ENCODE measurements around the gene UFD1. TPM values are rescaled to one million over a fixed set of nuclear protein-coding genes. Genes with fewer than 3 reads are reported as not detected.

UFD1 gene
- total RNA-seq, 4 donors from 2014 or later = 32.3 to 47.5 (median 40.3) TPM

GRCh38 chr22:19464975-19465374 is 14.0 kb downstream of the UFD1 start:
- no peak for DNase-seq (ENCODE audit: low spot score)
- TF ChIP-seq, protein P1, sequence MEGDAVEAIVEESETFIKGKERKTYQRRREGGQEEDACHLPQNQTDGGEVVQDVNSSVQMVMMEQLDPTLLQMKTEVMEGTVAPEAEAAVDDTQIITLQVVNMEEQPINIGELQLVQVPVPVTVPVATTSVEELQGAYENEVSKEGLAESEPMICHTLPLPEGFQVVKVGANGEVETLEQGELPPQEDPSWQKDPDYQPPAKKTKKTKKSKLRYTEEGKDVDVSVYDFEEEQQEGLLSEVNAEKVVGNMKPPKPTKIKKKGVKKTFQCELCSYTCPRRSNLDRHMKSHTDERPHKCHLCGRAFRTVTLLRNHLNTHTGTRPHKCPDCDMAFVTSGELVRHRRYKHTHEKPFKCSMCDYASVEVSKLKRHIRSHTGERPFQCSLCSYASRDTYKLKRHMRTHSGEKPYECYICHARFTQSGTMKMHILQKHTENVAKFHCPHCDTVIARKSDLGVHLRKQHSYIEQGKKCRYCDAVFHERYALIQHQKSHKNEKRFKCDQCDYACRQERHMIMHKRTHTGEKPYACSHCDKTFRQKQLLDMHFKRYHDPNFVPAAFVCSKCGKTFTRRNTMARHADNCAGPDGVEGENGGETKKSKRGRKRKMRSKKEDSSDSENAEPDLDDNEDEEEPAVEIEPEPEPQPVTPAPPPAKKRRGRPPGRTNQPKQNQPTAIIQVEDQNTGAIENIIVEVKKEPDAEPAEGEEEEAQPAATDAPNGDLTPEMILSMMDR (IDR thresholded peaks at IDR 0.05) = no peak
- ATAC-seq (ENCODE audit: low FRiP score) = no peak

DNA sequence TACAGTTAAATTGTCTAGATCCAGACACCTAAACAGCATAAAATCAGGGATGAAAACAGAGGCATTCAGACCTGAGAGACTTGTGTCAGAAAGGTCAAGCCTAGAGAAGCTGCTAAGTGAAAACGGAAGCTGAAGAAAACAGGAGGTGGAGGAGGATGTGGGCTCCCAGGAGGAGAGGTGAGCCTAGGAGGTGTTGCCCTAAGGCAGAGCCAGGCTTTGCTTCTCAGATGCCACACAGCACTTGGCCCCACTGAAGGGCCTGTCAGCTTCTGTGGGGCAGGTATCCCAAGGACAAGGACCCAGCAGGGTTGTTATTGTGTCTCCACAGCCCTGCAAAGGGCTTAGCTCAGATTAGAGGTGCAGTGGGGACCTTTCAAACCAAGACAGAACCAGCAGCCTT is 14.4 kb downstream of the UFD1 start:
- ATAC-seq (ENCODE audit: low FRiP score) = no peak
- DNase-seq (ENCODE audit: low spot score) = no peak
- TF ChIP-seq, protein P1 (IDR thresholded peaks at IDR 0.05) = no peak

DNA sequence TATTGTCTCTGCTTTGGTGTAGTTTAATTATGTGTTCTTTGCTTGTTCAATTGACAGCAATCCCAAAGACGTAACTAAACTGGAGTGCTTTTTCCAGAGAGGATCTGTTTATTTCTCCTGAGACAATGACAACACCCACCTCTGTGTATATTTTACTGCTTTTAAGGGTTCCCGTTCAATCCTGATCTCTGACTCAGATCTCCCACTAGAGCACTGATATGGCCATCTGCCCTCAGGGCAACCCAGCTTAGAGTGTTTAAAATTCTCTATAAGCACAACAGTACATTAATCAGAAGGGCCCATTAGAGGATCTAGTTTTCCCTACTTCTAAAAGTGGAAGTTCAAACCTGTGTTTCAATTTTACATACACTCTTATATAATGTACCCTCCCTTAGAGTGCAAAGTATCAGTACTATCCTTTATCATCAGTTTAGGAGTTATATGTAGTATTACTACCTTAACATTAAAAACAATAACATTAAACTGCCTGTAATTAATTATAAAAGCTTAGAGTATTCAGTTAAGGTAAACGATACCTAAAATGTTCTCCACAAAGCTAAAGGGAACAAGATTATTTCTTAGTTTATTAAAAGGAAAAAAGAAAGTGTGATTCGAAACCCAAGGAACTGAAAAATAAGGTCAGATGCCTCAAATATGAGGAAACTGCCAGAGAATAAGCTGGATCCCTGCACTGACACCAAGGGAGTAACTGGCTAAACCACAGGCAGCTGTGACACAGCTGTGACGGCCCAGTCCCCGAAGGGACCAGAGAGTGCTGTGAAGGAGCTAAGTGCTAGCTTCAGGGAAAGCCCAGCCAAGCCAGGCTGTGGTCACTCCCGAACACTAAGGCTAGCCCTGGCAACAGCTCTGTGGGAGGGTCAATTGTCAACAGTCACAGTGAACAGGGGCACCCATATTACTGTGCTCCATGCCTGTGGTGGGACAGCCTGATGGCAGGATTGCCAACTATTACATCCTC is 15.2 kb downstream of the UFD1 start:
- DNase-seq (ENCODE audit: low spot score) = no peak
- TF ChIP-seq, protein P1 (IDR thresholded peaks at IDR 0.05) = no peak
- ATAC-seq (ENCODE audit: low FRiP score) = no peak

DNA sequence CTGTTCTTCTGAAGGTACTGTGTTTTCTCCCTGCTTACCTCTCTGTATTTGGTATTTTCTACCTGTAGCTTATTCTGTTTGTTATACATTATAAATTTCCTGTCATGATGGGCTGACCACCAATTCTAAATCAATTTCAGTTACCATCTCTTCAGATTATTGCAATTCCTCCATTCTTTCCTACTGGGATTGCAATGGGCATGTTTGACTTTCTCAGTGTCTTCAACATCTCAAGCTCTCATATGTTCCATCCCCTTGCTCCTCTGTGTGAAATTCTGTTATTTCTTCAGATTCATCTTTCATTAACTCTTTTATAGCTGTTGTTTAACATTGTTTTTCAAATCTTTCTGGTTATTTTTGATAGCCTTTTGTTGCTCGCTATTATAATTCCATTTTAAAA is 16.0 kb downstream of the UFD1 start:
- DNase-seq (ENCODE audit: low spot score) = no peak
- TF ChIP-seq, protein P1 (IDR thresholded peaks at IDR 0.05) = no peak
- ATAC-seq (ENCODE audit: low FRiP score) = no peak

DNA sequence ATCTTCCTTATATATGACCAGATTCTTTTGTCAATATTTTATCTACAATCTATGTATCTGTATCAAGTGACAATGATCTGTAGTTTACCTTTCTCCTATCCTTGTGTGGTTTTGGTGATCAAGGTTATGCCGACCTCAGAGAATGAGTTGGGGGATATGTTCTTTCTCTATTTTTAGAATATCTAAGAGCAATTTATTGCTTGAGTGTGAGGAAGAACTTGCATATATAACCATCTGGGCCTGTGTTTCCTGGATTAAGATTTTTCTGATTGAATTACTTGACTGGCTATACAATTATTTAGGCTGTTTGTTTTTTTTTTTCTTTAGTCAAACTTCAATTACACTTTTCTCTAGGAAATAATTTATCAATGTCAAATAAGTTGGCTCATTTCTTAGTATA is 17.5 kb downstream of the UFD1 start:
- DNase-seq (ENCODE audit: low spot score) (no peak), ATAC-seq (ENCODE audit: low FRiP score) (no peak)
- TF ChIP-seq, protein P1 (IDR thresholded peaks at IDR 0.05) = no peak

DNA sequence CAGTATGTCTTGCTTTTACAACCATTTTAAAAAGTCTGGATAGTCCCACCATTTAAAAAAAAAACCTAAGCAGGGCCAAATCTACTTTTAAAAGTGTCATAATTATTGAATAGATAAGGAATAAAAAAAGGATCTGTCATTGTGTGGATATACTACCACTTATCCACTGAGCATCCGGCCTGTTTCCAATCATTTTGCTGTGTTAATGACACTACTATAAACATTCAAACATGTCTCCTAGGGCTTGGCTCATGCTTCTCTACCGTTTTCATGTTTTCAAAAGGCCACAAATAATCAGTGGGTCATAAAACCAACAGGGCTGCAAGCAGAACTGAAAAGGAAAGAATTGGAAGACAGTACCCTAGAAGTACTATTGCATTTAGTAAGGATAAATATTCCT is 19.0 kb downstream of the UFD1 start:
- ATAC-seq (ENCODE audit: low FRiP score) (no peak), DNase-seq (ENCODE audit: low spot score) (no peak)
- TF ChIP-seq, protein P1 (IDR thresholded peaks at IDR 0.05) = no peak

All from omental fat pad (tissue), 4 donors.